NCI-H446 (cell line): ENCODE results near the gene TENT5A.
"Not testable (repeated sequence)": the region's sequence is repeated elsewhere in the genome, so short reads cannot be mapped to it uniquely, and the experiment has no call there.

Experiments
- DNase-seq, 2 experiments: peaks; one replicate each; lab custom pipeline; 2025; lab: John Stamatoyannopoulos, UW

TENT5A gene

GRCh38 chr6:81750681-81751387, 1.6 kb downstream of the TENT5A start:
- no peak for DNase-seq

GRCh38 chr6:81750200-81750599, 2.3 kb downstream of the TENT5A start:
- DNase-seq, result no peak

GRCh38 chr6:81749707-81750106, 2.8 kb downstream of the TENT5A start:
- no peak for DNase-seq

GRCh38 chr6:81748994-81749393, 3.5 kb downstream of the TENT5A start:
- DNase-seq, result no peak

- DNase-seq, result no peak
Measured at GRCh38 chr6:81747327-81747726, 5.2 kb downstream of the TENT5A start.

GRCh38 chr6:81744131-81744530, 8.3 kb downstream of the TENT5A start:
- no peak for DNase-seq

- no peak for DNase-seq
Measured at GRCh38 chr6:81743649-81744048, 8.8 kb downstream of the TENT5A start.

- no peak for DNase-seq
Measured at GRCh38 chr6:81741689-81742088, 10.8 kb downstream of the TENT5A start.

- DNase-seq, result not testable (repeated sequence)
Measured at GRCh38 chr6:81740591-81740990, 11.9 kb downstream of the TENT5A start.

- DNase-seq, result no peak
Measured at GRCh38 chr6:81739230-81740195, 13.0 kb downstream of the TENT5A start.

- DNase-seq, result no peak
Measured at GRCh38 chr6:81736428-81736827, 16.1 kb downstream of the TENT5A start.

- DNase-seq, result no peak
Measured at GRCh38 chr6:81735756-81736380, 16.6 kb downstream of the TENT5A start.

- no peak for DNase-seq
Measured at GRCh38 chr6:81734500-81735150, 17.9 kb downstream of the TENT5A start.

- no peak for DNase-seq
Measured at GRCh38 chr6:81734081-81734480, 18.4 kb downstream of the TENT5A start.

GRCh38 chr6:81731814-81732213, 20.7 kb downstream of the TENT5A start:
- DNase-seq, result no peak

- DNase-seq, result no peak
Measured at GRCh38 chr6:81727876-81728517, 24.5 kb downstream of the TENT5A start.

GRCh38 chr6:81725127-81725526, 27.4 kb downstream of the TENT5A start:
- no peak for DNase-seq

GRCh38 chr6:81722506-81723223, 29.8 kb downstream of the TENT5A start:
- no peak for DNase-seq

- DNase-seq, result no peak
Measured at GRCh38 chr6:81720427-81720826, 32.1 kb downstream of the TENT5A start.

- DNase-seq, result no peak
Measured at GRCh38 chr6:81718126-81718525, 34.4 kb downstream of the TENT5A start.

- no peak for DNase-seq
Measured at GRCh38 chr6:81714684-81715083, 37.8 kb downstream of the TENT5A start.
